Fibroblast of the aortic adventitia (primary cell): ENCODE measurements around the gene ZFHX3. TPM values are rescaled to one million over a fixed set of nuclear protein-coding genes. Genes with fewer than 3 reads are reported as not detected.
A peak's percentile ranks its signal among the peaks of the same experiment; 100 is the strongest.

ENCODE experiments used
- DNase-seq: peaks from one replicate; pipeline ENCODE4 v3.0.0-alpha.2; 2010; ENCODE audit warnings: low read depth
- H3K4me3 ChIP-seq: 2 replicates; pipeline ENCODE4 v1.5.1; 2011; ENCODE audit warnings: low read depth, mild to moderate bottlenecking, control low read depth, low read length, moderate library complexity
- total RNA-seq: library from RNA; depleted of rRNA; stranded (reverse); fragments of >200 nt; gene quantifications from 2 replicates; pipeline ENCODE4 v1.2.3, GENCODE V29; 2012; ENCODE audit warnings: low replicate concordance
- TF ChIP-seq, protein P1 (sequence below): IDR thresholded peaks from 2 replicates; pipeline ENCODE4 v1.5.1; 2011; ENCODE audit warnings: mild to moderate bottlenecking, low read length, control low read depth, inconsistent platforms; ENCODE audit not compliant: insufficient read depth

The ZFHX3 gene
- total RNA-seq, 1 donor = 8.1 TPM

DNA sequence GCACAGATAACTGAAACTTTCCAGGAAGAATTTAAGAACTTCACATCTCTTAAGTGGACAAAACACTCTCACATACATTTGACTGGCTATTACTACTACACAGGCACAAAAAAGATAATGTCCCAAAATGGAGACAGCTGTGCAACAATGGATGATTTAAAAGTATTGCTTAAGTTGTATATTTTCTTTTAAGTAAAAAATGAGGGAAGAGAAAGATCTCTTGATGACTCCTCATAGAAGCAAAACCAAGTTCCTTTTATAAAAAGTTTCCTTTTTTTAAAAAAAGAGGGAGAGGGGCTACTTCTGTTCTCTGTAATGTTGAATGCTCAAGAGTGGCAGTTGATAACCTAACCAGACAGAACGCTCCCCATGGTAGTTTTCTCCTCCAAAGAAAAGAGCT is 195.5 kb downstream of the ZFHX3 start:
- TF ChIP-seq, protein P1, sequence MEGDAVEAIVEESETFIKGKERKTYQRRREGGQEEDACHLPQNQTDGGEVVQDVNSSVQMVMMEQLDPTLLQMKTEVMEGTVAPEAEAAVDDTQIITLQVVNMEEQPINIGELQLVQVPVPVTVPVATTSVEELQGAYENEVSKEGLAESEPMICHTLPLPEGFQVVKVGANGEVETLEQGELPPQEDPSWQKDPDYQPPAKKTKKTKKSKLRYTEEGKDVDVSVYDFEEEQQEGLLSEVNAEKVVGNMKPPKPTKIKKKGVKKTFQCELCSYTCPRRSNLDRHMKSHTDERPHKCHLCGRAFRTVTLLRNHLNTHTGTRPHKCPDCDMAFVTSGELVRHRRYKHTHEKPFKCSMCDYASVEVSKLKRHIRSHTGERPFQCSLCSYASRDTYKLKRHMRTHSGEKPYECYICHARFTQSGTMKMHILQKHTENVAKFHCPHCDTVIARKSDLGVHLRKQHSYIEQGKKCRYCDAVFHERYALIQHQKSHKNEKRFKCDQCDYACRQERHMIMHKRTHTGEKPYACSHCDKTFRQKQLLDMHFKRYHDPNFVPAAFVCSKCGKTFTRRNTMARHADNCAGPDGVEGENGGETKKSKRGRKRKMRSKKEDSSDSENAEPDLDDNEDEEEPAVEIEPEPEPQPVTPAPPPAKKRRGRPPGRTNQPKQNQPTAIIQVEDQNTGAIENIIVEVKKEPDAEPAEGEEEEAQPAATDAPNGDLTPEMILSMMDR = no peak
- no peak for DNase-seq
- no peak overlapping the region for H3K4me3 ChIP-seq

DNA sequence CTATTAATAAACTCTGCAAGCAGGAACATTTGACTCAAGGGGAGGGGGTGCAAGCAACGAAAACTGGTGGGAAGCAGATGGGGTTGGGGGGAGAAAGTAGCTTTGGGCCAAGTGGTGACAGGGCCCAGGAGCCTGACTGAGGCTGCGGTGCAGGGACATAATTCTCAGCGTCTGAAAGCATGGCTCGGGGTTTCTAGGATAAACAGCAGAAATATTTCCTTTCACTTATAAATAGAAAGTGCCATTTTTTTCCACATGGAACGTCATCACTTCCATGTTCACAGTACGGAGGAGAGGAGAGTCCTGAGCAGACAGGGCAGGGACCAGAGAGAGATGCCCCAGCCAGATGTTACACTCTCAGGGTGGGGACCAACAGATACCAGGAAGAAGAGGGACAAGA is 197.1 kb downstream of the ZFHX3 start:
- DNase-seq = peak; percentile 54

DNA sequence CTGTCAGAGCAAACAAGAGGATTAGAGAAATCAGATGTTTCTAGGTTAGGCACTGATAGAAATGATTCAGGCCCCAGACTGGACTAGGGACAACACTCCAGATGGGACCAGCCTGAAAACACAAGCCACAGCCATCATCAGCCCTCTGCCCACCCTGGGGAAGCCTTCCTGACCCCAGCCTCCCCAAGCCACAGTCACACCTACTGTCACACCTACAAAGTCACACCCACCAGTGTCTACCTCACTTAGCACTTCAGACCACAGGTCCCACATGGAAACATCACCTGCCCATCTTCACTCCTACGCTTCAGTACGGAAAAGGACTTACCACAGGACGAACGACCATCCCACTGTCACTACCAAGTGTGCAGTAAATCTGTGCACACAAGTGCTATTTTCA is 197.9 kb downstream of the ZFHX3 start:
- TF ChIP-seq, protein P1 = no peak
- no peak for DNase-seq
- H3K4me3 ChIP-seq = no peak overlapping the region

More for the DNA sequence above, 197.1 kb downstream of the ZFHX3 start:
- H3K4me3 ChIP-seq = no peak overlapping the region
- TF ChIP-seq, protein P1 = no peak

DNA sequence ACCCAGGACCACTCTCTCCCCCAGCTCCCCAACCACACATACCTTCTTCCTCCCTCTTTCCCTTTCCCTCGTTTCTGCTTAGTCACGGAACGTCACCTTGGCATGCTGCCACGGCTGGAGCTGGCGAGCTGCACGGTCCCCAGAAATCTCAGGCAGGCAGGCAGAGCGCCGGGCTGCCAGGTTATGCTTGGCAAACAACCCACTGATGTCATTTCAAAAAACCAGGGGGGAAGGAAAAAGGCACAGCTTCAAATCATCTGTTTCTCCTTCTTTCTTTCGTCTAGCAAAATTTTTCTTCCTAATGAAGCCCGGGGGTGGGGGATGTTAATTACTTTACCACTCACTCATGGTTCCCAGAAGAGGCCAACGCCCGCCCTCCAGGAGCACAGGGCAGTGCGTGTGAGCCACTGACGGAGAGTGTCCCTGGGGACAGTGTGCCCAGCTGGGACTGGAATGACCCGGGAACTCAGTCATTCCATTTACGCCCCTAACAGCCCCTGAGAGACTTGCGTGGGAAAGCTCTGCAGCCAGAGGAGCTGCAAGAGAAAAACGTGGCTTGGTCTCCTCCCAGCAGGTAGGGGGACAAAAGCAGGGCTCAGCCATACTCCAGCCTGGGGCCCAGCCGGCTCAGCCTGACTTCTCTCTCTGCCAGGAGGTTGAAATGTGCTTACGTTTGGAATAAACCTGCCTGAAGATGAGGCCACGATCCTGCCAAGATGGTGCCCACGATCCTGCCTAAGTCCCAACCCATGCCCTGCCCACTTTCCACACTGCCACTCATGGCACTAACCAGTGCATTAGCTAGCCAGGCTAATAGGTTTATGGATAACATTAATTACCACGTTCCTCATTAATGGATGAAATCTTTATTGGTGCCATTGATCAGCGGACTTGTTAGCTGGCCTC is 198.9 kb downstream of the ZFHX3 start:
- TF ChIP-seq, protein P1 = no peak
- peak; percentile 96 for DNase-seq
- peak overlapping the region; percentile 10 for H3K4me3 ChIP-seq

DNA sequence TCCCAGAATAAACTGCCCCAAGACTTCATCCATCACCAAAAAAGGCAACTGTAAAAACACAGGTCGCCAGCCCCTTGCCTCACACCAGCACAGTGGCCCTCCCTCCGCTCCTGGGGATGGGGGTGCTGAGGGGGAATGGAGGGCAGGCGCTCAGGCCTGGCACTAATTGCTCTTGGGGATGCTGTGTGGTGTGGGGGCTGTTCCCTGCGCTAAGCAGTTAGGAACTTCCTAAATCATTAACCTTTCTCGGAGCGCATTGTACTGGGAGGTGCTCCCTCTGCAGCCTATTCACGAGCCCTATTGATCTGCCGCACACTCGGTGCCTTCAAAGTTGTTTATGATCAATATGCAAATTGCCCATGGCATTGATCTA is 199.9 kb downstream of the ZFHX3 start:
- no peak for DNase-seq
- TF ChIP-seq, protein P1 = no peak
- H3K4me3 ChIP-seq = no peak overlapping the region

DNA sequence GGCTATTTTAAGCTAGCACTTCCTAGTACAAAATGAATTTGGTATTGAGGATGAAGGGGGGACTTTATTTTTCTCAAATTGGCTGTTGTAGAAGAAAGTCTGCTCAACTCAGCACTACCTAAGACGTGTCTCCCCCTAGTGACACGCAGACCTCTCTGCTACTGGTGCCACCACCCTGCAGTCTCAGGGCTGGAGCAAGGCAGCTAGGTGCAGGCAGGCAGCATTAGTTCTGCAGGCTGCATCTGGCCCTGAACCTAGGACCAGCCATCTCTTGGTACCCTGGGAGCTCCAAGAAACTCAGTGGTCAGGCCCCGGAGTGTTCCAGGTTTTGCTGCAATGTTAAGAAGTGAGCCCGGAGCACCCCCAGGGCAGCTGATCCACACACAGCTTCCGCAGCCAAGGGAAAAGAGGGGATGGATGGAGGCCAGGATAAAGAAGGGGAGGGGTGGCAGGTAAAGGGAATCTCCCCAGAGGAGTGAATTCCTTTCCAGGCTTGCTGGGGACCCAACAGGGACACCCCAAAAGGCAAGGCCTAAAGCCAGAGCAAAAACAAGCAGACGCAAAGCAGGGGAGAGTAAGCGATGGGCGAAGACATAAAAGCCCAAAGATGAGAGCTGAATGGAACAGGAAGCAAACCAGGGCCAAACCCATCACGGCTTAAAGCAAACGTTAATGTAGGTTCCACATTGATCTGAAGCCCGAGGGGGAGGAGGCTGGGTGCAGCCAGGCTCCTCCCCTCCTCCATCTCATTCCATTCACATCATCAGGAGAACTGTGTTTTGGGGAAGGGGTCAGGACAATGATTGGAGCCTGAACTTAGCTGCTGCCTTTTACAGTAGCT is 200.5 kb downstream of the ZFHX3 start:
- DNase-seq = peak; percentile 27
- TF ChIP-seq, protein P1 = peak; percentile 50
- no peak overlapping the region for H3K4me3 ChIP-seq
